GM12891 (cell line): ENCODE measurements around the gene GRHL1.

ENCODE experiments used
- DNase-seq: peaks from one replicate; pipeline ENCODE4 v3.0.0; 2011; ENCODE audit warnings: low spot score; ENCODE audit not compliant: insufficient read length
- FAIRE-seq: peaks from 2 replicates; lab custom pipeline; 2011; peaks lifted over from hg19 to GRCh38; lab: Jason Lieb, UNC
- PAX5 ChIP-seq: IDR thresholded peaks from 2 replicates; pipeline ENCODE4 v1.6.1; 2011; ENCODE audit warnings: low read length, moderate library complexity, mild to moderate bottlenecking; ENCODE audit not compliant: insufficient read depth, severe bottlenecking
- POLR2A ChIP-seq: IDR thresholded peaks from 2 replicates; pipeline ENCODE4 v1.6.1; 2011; ENCODE audit warnings: low read depth, low read length, control low read depth
- POLR2AphosphoS5 ChIP-seq: IDR thresholded peaks from 2 replicates; pipeline ENCODE4 v1.6.1; 2011; ENCODE audit warnings: low read depth, low read length, control low read depth
- POU2F2 ChIP-seq: IDR thresholded peaks from 2 replicates; pipeline ENCODE4 v1.6.1; 2011; ENCODE audit warnings: low read depth, mild to moderate bottlenecking, control low read depth, low read length, moderate library complexity
- SPI1 ChIP-seq: IDR thresholded peaks from 2 replicates; pipeline ENCODE4 v1.6.1; 2011; ENCODE audit warnings: low read depth, low read length, control low read depth
- TAF1 ChIP-seq: IDR thresholded peaks from 2 replicates; pipeline ENCODE4 v1.6.1; 2011; ENCODE audit warnings: low read depth, low read length, control low read depth

Gene GRHL1

GRCh38 chr2:9991829-9992273 is 40.4 kb downstream of the GRHL1 start:
- DNase-seq (no peak), FAIRE-seq (no peak)
- peak; percentile 60 for TF ChIP-seq SPI1
- TF ChIP-seq PAX5, result no peak
- no peak for TF ChIP-seq POLR2AphosphoS5
- no peak for TF ChIP-seq POU2F2

- DNase-seq (no peak), FAIRE-seq (no peak)
Observed at GRCh38 chr2:9992427-9993187, 41.1 kb downstream of the GRHL1 start.

GRCh38 chr2:9993488-9994165 is 42.1 kb downstream of the GRHL1 start:
- no peak for FAIRE-seq
- no peak for DNase-seq
- TF ChIP-seq SPI1 (no peak), POU2F2 (no peak), PAX5 (no peak), TAF1 (no peak), POLR2A (no peak), POLR2AphosphoS5 (no peak)

More at GRCh38 chr2:9992427-9993187, 41.1 kb downstream of the GRHL1 start:
- TF ChIP-seq SPI1 (no peak), POLR2A (no peak), PAX5 (no peak), TAF1 (no peak), POU2F2 (no peak), POLR2AphosphoS5 (no peak)

- no peak for FAIRE-seq
- DNase-seq, result no peak
- no peak for TF ChIP-seq POU2F2
- no peak for TF ChIP-seq SPI1
- TF ChIP-seq PAX5, result no peak
- no peak for TF ChIP-seq POLR2AphosphoS5
- TF ChIP-seq TAF1, result no peak
Observed at GRCh38 chr2:9994462-9994861, 43.0 kb downstream of the GRHL1 start.

- DNase-seq, result no peak
- no peak for FAIRE-seq
- TF ChIP-seq POU2F2, result no peak
- no peak for TF ChIP-seq PAX5
- TF ChIP-seq POLR2AphosphoS5, result no peak
- no peak for TF ChIP-seq POLR2A
- TF ChIP-seq TAF1, result no peak
- no peak for TF ChIP-seq SPI1
Observed at GRCh38 chr2:9995059-9995458, 43.6 kb downstream of the GRHL1 start.

- DNase-seq (no peak), FAIRE-seq (no peak)
- no peak for TF ChIP-seq PAX5
- TF ChIP-seq TAF1, result no peak
- TF ChIP-seq POU2F2, result no peak
- TF ChIP-seq SPI1, result no peak
- no peak for TF ChIP-seq POLR2AphosphoS5
- TF ChIP-seq POLR2A, result no peak
Observed at GRCh38 chr2:9996321-9996720, 44.8 kb downstream of the GRHL1 start.

GRCh38 chr2:9997936-9998335 is 46.4 kb downstream of the GRHL1 start:
- FAIRE-seq (no peak), DNase-seq (no peak)
- TF ChIP-seq POU2F2, result no peak
- no peak for TF ChIP-seq PAX5
- no peak for TF ChIP-seq POLR2A
- no peak for TF ChIP-seq TAF1
- no peak for TF ChIP-seq POLR2AphosphoS5
- TF ChIP-seq SPI1, result no peak

- TF ChIP-seq POLR2AphosphoS5, result no peak
- no peak for TF ChIP-seq PAX5
- no peak for TF ChIP-seq TAF1
- TF ChIP-seq POU2F2, result no peak
- TF ChIP-seq POLR2A, result no peak
- no peak for TF ChIP-seq SPI1
- no peak for FAIRE-seq
- DNase-seq, result no peak
Observed at GRCh38 chr2:9998916-9999654, 47.6 kb downstream of the GRHL1 start.

- FAIRE-seq (no peak), DNase-seq (no peak)
- TF ChIP-seq POLR2A (no peak), POU2F2 (no peak), PAX5 (no peak), TAF1 (no peak), SPI1 (no peak), POLR2AphosphoS5 (no peak)
Observed at GRCh38 chr2:9999693-10000092, 48.2 kb downstream of the GRHL1 start.
